ENCODE data around the gene ELF1. TPM values are rescaled to one million over a fixed set of nuclear protein-coding genes. Genes with fewer than 3 reads are reported as not detected.
"Not testable (repeated sequence)": the region's sequence is repeated elsewhere in the genome, so short reads cannot be mapped to it uniquely, and the experiment has no call there.

The ELF1 gene
- total RNA-seq, 2 donors from 2014 or later, result 62.0 to 86.2 TPM

DNA sequence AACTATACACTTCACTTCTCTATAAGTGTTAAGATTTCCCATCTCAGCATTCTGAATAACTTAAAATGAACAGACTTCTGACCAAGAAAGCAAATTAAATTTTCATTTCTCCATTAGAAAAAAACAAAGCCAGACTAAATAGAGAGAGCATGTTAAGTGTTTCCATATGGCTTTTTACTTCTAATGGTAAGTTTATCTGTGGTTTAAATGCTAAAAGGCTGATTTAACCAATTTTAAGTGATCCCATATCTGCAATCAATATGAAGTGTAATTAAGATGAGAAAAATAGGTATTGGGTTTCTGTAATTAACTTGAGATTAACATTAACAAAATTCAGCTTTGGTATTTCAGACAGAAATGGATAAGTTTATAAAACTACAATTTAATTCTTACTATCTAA is 107.8 kb downstream of the ELF1 start:
- no peak for ATAC-seq
- DNase-seq (ENCODE audit: low spot score in 2 of 2), result no peak
- Mint-ChIP-seq H3K27ac (peak overlapping the region in 1 of 2 donors; percentile 70), H3K36me3 (peaks cover 0 to 9% of the 10 kb centered on the region in 2 donors), H3K9me3 (peaks cover 0 to 7% of the 10 kb centered on the region in 2 donors)

- Mint-ChIP-seq H3K36me3 (peaks cover 0 to 9% of the 10 kb centered on the region in 2 donors), H3K9me3 (peaks cover 0 to 7% of the 10 kb centered on the region in 2 donors), H3K27ac (peak overlapping the region in 1 of 2 donors; percentile 70)
- ATAC-seq, result peak; percentile 93 to 97
- DNase-seq (ENCODE audit: low spot score in 2 of 2), result no peak
Observed at GRCh38 chr13:40910324-40911050, 108.6 kb downstream of the ELF1 start.

DNA sequence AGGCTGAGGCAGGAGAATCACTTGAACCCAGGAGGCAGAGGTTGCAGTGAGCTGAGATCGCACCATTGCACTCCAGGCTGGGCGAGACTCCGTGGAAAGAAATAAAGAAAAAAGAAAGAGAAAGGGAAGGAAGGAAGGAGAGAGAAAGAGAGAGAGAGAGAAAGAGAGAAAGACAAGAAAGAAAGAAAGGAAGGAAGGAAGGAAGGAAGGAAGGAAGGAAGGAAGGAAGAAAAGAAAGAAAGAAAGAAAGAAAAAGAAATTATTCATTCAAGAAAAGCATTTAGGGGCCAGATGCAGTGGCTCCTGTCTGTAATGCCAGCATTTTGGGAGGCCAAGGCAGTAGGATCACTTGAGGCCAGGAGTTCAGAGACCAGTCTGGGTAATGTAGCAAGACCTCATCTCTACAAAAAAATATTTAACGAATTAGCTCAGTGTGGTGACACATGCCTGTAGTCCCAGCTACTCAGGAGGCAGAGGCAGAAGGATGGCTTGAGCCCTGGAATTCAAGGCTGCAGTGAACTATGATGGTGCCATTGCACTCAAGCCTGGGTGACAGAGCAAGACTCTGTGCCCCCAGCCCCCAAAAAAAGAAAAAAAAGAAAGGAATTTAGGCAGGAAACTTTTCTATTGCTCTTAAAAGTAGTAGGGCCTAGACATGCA is 109.4 kb downstream of the ELF1 start:
- peak overlapping the region; percentile 29 to 70 for H3K27ac Mint-ChIP-seq
- H3K36me3 Mint-ChIP-seq; DNase-seq (ENCODE audit: low spot score in 2 of 2); ATAC-seq; H3K9me3 Mint-ChIP-seq: not testable (repeated sequence)

- peaks cover 0 to 9% of the 10 kb centered on the region in 2 donors for H3K36me3 Mint-ChIP-seq
- no peak overlapping the region for H3K27ac Mint-ChIP-seq
- ATAC-seq, result no peak
- peaks cover 0 to 7% of the 10 kb centered on the region in 2 donors for H3K9me3 Mint-ChIP-seq
- no peak for DNase-seq (ENCODE audit: low spot score in 2 of 2)
Observed at GRCh38 chr13:40908546-40908945, 110.6 kb downstream of the ELF1 start.

DNA sequence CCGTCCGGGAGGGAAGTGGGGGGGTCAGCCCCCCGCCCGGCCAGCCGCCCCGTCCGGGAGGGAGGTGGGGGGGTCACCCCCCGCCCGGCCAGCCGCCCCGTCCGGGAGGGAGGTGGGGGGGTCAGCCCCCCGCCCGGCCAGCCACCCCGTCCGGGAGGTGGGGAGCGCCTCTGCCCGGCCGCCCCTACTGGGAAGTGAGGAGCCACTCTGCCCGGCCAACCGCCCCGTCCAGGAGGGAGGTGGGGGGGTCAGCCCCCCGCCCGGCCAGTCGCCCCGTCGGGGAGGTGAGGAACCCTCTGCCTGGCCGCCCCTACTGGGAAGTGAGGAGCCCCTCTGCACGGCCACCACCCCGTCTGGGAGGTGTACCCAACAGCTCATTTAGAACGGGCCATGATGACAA is 118.1 kb downstream of the ELF1 start:
- not testable (repeated sequence) for H3K9me3 Mint-ChIP-seq; H3K36me3 Mint-ChIP-seq; ATAC-seq; DNase-seq (ENCODE audit: low spot score in 2 of 2); H3K27ac Mint-ChIP-seq

- H3K9me3 Mint-ChIP-seq; H3K27ac Mint-ChIP-seq; ATAC-seq; DNase-seq (ENCODE audit: low spot score in 2 of 2); H3K36me3 Mint-ChIP-seq: not testable (repeated sequence)
Observed at GRCh38 chr13:40900568-40900967, 118.5 kb downstream of the ELF1 start.

GRCh38 chr13:40897053-40897452 is 122.1 kb downstream of the ELF1 start:
- no peak for ATAC-seq
- H3K36me3 Mint-ChIP-seq, result no peaks in the 10 kb centered on the region
- no peak overlapping the region for H3K27ac Mint-ChIP-seq
- no peaks in the 10 kb centered on the region for H3K9me3 Mint-ChIP-seq
- DNase-seq (ENCODE audit: low spot score in 2 of 2), result no peak

- Mint-ChIP-seq H3K9me3 (no peaks in the 10 kb centered on the region), H3K36me3 (no peaks in the 10 kb centered on the region), H3K27ac (peak overlapping the region in 1 of 2 donors; percentile 64)
- DNase-seq (ENCODE audit: low spot score in 2 of 2) (no peak), ATAC-seq (no peak)
Observed at GRCh38 chr13:40895227-40896184, 123.6 kb downstream of the ELF1 start.

- DNase-seq (ENCODE audit: low spot score in 2 of 2); H3K27ac Mint-ChIP-seq; H3K9me3 Mint-ChIP-seq; ATAC-seq; H3K36me3 Mint-ChIP-seq: not testable (repeated sequence)
Observed at GRCh38 chr13:40893573-40893972, 125.5 kb downstream of the ELF1 start.

DNA sequence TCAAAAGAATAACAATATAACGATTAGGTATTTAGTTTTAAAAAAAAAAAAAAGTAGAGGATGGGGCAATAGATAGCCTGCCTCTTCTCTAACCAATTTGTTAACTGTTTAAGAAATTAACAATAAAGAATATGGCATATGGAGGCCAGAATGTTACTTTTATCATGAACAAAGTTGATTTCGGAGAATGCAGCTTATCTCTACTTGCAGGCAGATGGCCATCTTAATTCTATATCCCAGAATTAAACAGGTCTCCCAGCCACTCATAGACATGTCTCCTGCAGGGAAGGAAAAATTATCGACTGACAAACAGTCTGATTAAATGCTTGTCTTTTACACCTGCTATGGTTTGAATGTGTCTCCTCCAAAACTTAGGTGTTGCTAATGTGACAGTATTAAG is 133.1 kb downstream of the ELF1 start:
- H3K9me3 Mint-ChIP-seq, result peaks cover 4 to 15% of the 10 kb centered on the region in 2 donors
- peaks cover 25 to 56% of the 10 kb centered on the region in 2 donors for H3K36me3 Mint-ChIP-seq
- no peak overlapping the region for H3K27ac Mint-ChIP-seq
- ATAC-seq (no peak), DNase-seq (ENCODE audit: low spot score in 2 of 2) (no peak)

GRCh38 chr13:40884175-40884574 is 134.9 kb downstream of the ELF1 start:
- ATAC-seq; DNase-seq (ENCODE audit: low spot score in 2 of 2); H3K27ac Mint-ChIP-seq: not testable (repeated sequence)
- H3K36me3 Mint-ChIP-seq, result peaks cover 35 to 66% of the 10 kb centered on the region in 2 donors
- H3K9me3 Mint-ChIP-seq, result peaks cover 21 to 28% of the 10 kb centered on the region in 2 donors

Other genes with a start within 250 kb of the ELF1 start
- gene MRPS31, start 248.1 kb downstream of the ELF1 start, total RNA-seq, result 10 to 100 TPM; 43.9 to 51.6 TPM
- 10 to 100 TPM; 18.0 to 19.2 TPM for gene SLC25A15, start 229.7 kb downstream of the ELF1 start, total RNA-seq
- gene WBP4, start 42.2 kb upstream of the ELF1 start, total RNA-seq, result 10 to 100 TPM in 1 of 2 donors, 1 to 10 TPM in 1; 5.5 to 11.4 TPM
- 1 to 10 TPM; 5.0 to 5.5 TPM for gene KBTBD6, start 113.5 kb upstream of the ELF1 start, total RNA-seq
- gene KBTBD7, start 175.3 kb upstream of the ELF1 start, total RNA-seq, result 1 to 10 TPM; 3.6 to 4.6 TPM
- gene MTRF1, start 244.3 kb upstream of the ELF1 start, total RNA-seq, result 10 to 100 TPM; 25.8 to 39.1 TPM